H7 (cell line): ENCODE results near the gene NUCB1. TPM values are rescaled to one million over a fixed set of nuclear protein-coding genes. Genes with fewer than 3 reads are reported as not detected.

Experiments
- DNase-seq: peaks from one replicate; pipeline ENCODE4 v3.0.0; 2012
- H3K27me3 ChIP-seq: 2 replicates; pipeline ENCODE4 v1.6.0; 2011; ENCODE audit warnings: mild to moderate bottlenecking, low read length; ENCODE audit not compliant: control insufficient read depth, insufficient read depth
- H3K36me3 ChIP-seq: replicated peaks from 2 replicates; pipeline ENCODE4 v1.5.1; 2011; ENCODE audit warnings: low read length; ENCODE audit not compliant: control insufficient read depth, insufficient read depth
- H3K4me3 ChIP-seq: 2 replicates; pipeline ENCODE4 v1.5.1; 2011; ENCODE audit warnings: low read depth, mild to moderate bottlenecking, control low read depth, low read length, moderate library complexity; ENCODE audit not compliant: insufficient read depth
- total RNA-seq: library from RNA; depleted of rRNA; stranded (reverse); fragments of >200 nt; shearing (Covaris generic); gene quantifications from 2 replicates; pipeline ENCODE4 v1.2.3, GENCODE V29; 2014

NUCB1 gene
- total RNA-seq, 1 experiment from 2014 or later: 203 TPM

DNA sequence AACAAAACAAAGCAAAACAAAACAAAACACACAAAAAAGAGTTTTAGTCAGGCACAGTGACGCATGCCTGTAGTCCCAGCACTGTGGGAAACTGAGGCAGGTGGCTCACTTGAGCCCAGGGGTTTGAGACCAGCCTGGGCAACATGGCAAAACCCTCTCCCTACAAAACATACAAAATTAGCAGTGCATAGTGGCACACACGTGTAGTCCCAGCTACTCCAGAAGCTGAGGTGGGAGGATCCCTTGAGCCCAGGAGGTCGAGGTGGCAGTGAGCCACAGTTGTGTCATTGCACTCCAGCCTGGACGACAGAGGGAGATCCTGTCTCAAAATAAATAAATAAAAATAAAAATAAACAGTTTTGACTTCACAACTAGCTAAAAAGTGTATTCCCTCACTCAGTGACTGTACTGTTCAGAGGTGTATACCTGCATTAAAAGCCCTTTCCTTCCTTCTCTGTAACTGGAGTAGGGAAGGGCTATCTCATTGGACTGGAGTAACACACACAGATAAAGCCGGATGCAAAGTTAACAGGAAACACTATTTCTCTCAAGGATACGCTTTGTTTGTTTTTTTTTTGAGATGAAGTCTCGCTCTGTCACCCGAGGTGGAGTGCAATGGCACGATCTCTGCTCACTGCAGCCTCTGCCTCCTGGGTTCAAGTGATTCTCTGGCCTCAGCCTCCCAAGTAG is 50.9 kb downstream of the NUCB1 start:
- H3K4me3 ChIP-seq: no peak overlapping the region

DNA sequence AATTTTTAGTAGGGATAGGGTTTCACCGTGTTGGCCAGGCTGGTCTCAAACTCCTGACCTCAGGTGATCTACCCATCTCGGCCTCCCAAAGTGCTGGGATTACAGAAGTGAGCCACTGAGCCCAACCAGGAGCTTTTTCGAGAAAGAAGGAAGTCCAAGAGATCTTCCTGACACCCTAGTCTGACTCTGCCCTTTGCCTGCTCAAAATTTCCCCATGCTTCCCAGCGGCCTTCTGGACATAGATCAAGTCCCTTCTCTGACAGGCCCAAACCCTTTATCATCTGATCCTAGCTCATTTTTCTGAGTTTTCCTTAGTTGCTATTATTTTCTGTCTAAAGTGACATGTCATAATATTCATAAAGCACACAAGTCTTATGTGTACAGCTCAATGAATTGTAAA is 53.0 kb downstream of the NUCB1 start:
- H3K4me3 ChIP-seq: no peak overlapping the region
- DNase-seq: no peak
- H3K36me3 ChIP-seq: peaks cover 18% of the 10 kb centered on the region
- H3K27me3 ChIP-seq: no peaks in the 10 kb centered on the region

More for the DNA sequence above, 50.9 kb downstream of the NUCB1 start:
- Histone ChIP-seq H3K27me3 (no peaks in the 10 kb centered on the region), H3K36me3 (peaks cover 4% of the 10 kb centered on the region)
- DNase-seq: no peak

DNA sequence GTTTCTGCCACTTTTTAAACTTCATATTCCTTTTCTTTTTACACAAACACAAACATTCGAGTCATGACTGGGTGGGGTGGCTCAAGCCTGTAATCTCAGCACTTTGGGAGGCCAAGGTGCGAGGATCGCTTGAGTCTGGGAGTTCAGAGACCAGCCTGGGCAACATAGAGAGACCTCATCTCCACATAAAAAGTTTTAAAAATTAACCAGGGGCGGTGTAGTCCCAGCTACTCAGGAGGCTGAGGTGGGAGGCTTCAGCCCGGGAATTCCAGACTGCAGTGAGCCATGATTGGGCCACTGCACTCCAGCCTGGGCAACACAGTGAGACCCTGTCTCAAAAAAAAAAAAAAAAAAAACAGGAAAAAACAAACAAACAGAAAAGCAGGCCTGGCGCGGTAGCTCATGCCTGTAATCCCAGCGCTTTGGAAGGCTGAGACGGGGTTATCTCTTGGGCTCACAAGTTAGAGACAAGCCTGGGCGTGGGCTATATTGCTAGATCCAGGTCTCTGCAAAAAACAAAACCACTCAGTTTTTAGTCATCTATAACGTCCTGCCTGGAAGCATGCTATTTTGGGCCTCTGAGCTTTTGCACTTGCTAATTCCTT is 54.0 kb downstream of the NUCB1 start:
- Histone ChIP-seq H3K36me3 (peaks cover 19% of the 10 kb centered on the region), H3K4me3 (peak overlapping the region; percentile 42), H3K27me3 (no peaks in the 10 kb centered on the region)
- DNase-seq: no peak

DNA sequence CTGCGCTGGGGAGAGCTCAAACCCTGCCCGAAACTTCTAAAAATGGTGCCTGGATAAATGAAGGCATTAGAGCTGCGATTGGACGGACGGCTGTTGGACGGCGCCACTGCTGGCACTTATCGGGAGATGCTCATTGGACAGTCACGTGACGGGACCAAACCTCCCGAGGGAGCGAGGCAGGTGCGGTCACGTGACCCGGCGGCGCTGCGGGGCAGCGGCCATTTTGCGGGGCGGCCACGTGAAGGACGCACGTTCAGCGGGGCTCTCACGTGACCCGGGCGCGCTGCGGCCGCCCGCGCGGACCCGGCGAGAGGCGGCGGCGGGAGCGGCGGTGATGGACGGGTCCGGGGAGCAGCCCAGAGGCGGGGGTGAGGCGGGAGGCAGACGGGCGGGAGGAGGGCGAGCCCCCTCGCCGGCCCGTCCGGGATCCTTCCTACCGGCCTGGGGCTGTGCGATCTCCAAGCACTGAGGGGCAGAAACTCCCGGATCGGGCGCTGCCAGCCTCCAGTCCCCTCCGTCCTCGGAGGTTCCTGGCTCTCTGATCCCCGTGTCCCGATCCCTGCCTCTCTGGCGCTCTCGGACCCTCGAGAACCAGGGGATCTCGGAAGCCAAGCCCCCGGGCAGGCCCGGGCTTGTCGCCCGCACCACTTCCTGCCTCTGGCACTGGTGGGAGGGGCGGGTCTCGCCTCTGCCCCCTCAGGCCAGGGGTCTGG is 54.6 kb downstream of the NUCB1 start, which contains the start of gene BAX:
BAX (plus strand) TSS at position 281 of the 713 bp plus-strand sequence; CDS start at position 335, 54 bp downstream.
- DNase-seq: peak; percentile 99
- peak within 1 kb of the TSS; percentile 96 for H3K4me3 ChIP-seq
- no peaks in the 10 kb centered on the region for H3K27me3 ChIP-seq
- H3K36me3 ChIP-seq: peaks cover 19% of the 10 kb centered on the region

DNA sequence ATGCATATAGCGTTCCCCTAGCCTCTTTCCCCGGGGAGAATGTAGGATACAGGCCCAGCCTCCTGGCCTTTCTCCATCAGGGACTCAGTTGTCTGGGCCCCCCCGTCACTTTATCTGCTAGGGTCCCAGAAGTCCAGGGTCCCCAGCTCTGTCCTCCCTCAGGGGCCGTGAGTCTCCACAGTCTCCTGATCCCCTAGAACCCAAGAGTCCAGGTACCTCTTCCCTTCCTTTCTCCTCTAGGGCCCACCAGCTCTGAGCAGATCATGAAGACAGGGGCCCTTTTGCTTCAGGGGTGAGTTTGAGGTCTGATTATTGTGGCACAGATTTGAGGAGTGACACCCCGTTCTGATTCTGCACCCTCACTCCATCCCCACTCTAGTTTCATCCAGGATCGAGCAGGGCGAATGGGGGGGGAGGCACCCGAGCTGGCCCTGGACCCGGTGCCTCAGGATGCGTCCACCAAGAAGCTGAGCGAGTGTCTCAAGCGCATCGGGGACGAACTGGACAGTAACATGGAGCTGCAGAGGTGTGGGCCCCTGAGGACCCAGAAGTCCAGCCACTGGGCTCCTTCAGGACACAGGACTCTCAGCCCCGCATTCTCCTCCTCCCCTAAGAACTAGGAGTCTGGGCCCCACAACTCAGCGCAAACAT is 55.3 kb downstream of the NUCB1 start:
- no peaks in the 10 kb centered on the region for H3K27me3 ChIP-seq

DNA sequence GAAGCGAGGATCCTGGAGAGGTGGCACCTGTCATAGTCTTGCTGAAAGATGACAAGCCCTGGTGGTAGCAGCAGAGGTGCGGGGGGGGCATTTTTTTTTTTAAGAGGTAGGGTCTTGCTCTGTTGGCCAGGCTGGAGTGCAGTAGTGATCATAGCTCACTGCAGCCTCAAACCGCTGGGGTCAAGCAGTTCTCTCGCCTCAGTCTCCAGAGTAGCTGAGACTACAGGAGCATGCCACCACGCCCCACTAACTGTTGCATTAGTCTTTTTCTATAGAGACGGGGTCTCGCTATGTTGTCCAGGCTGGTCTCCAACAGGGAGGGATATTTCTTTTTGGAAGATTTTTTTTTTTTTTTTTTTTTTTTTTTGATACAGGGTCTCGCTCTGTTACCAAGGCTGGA is 57.9 kb downstream of the NUCB1 start:
- no peak for DNase-seq
- no peaks in the 10 kb centered on the region for H3K27me3 ChIP-seq
- no peak overlapping the region for H3K4me3 ChIP-seq
- peaks cover 25% of the 10 kb centered on the region for H3K36me3 ChIP-seq

More for the DNA sequence above, 55.3 kb downstream of the NUCB1 start:
- peak; percentile 40 for DNase-seq
- peaks cover 19% of the 10 kb centered on the region for H3K36me3 ChIP-seq
- H3K4me3 ChIP-seq: peak overlapping the region; percentile 96

DNA sequence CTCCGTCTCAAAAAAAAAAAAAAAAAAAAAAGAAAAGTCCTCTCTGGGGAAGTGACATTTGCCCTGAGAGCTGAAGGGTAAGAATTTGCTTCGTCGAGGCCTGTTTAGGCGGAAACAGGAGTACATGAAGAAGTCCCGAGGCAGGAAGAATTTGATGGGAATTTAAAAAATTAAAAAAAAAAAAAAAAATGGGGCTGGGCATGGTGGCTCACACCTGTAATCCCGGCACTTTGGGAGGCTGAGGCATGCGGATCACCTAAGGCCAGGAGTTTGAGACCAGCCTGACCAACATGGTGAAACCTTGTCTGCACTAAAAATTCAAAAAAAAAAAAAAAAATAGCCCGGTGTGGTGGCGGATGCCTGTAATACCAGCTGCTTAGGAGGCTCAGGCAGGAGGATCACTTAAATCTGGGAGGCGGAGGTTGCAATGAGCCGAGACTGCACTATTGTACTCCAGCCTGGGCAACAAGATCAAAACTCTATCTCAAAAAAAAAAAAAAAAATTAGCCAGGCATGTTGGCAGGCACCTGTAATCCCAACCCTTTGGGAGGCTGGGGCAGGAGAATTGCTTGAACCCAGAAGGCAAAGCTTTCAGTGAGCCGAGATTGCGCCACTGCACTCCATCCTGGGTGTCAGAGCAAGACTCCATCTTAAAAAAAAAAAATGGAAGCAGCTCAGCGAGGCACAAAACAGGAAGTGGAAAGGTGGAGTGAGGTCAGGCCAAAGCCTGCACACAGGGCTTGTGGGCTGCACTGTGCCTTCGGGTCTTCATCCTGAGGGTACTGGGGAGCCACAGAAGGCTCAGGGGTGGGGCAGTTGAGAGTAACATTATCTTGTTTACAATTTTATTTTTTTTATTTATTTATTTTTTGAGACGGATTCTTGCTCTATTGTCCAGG is 59.5 kb downstream of the NUCB1 start:
- Histone ChIP-seq H3K27me3 (no peaks in the 10 kb centered on the region), H3K36me3 (peaks cover 25% of the 10 kb centered on the region), H3K4me3 (no peak overlapping the region)
- DNase-seq: no peak

DNA sequence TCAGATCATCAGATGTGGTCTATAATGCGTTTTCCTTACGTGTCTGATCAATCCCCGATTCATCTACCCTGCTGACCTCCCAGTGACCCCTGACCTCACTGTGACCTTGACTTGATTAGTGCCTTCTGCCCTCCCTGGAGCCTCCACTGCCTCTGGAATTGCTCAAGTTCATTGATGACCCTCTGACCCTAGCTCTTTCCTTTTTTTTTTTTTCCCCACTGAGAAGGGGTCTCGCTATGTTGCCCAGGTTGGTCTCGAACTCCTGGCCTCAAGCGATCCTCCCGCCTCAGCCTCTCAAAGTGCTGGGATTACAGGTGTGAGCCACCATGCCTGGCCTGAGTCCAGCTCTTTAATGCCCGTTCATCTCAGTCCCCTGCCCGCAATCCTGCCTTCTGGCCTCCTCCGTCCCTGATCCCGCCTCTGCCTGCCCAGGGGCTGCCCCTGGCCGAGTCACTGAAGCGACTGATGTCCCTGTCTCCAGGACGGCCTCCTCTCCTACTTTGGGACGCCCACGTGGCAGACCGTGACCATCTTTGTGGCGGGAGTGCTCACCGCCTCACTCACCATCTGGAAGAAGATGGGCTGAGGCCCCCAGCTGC is 61.0 kb downstream of the NUCB1 start:
- Histone ChIP-seq H3K36me3 (peaks cover 23% of the 10 kb centered on the region), H3K4me3 (no peak overlapping the region), H3K27me3 (no peaks in the 10 kb centered on the region)
- DNase-seq: peak; percentile 44

DNA sequence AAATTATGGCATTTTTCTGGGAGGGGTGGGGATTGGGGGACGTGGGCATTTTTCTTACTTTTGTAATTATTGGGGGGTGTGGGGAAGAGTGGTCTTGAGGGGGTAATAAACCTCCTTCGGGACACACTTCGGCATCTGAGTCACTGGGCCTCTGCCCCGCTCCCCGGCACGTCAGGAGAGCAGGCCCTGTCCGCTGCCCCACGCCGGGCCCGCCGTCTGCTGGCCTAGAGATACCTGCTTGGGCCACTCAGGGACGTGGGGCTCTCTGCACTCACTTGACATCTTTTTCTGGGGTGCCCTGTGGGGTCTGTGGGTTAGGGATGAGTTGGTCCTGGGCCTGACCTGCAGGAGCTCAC is 61.5 kb downstream of the NUCB1 start:
- DNase-seq: peak; percentile 58
- peaks cover 25% of the 10 kb centered on the region for H3K36me3 ChIP-seq
- no peaks in the 10 kb centered on the region for H3K27me3 ChIP-seq
- no peak overlapping the region for H3K4me3 ChIP-seq

DNA sequence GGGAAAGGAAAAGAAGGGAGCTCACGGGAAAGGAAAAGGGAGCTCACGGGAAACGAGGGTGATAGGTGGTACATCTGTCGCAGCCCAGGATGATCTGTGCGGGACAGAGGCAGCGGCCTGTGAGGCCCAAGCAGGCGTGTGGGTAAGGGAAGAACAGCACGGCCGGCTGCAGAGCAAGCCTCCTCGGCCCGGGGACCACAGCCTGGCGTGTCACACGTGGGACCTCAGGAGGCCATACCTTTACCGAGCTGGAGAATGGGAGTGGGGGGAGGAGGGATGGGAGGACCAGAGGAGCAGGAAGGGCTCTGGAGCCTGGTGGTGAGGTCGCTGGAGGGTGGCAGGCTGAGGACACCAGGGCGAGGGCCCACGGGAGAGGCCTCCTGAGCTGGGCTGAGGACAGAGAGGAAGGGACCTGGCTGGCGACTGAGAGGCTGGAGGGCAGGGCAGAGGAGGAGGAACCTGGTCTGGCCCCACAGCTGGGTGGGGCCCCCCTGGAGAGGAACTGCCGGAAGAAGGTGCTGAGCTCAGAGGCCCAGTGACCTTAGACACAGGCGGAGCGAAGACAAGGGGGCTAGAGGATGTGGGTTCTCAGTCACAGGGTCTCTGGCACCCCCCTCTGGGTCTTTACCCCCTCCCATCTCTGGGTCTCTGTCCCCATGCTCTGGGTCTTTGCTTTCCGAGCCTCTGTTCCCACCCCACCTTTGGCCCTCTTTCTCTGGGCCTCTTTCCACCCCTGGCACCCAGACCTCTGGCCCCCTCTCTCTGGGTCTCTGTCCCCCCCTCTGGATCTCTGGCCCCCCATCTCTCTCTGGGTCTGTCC is 62.1 kb downstream of the NUCB1 start:
- H3K27me3 ChIP-seq: no peaks in the 10 kb centered on the region
- no peak overlapping the region for H3K4me3 ChIP-seq
- peaks cover 25% of the 10 kb centered on the region for H3K36me3 ChIP-seq
- DNase-seq: peak; percentile 68

DNA sequence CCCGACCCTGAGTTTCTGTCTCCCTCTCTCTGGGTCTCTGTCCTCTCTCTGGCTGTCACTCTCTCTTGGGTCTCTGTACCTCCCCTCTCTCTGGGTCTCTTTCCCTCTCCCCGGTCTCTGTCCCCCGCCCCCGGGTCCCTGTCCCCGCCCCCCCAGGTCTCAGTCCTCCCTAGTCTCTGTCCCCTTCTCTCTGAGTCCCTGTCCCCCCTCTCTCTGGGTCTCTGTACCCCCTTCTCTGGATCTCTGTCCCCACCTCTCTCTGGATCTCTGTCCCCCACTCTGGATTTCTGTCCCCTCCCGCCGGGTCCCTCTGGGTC is 62.7 kb downstream of the NUCB1 start:
- Histone ChIP-seq H3K36me3 (peaks cover 23% of the 10 kb centered on the region), H3K27me3 (no peaks in the 10 kb centered on the region), H3K4me3 (no peak overlapping the region)
- peak; percentile 65 for DNase-seq

DNA sequence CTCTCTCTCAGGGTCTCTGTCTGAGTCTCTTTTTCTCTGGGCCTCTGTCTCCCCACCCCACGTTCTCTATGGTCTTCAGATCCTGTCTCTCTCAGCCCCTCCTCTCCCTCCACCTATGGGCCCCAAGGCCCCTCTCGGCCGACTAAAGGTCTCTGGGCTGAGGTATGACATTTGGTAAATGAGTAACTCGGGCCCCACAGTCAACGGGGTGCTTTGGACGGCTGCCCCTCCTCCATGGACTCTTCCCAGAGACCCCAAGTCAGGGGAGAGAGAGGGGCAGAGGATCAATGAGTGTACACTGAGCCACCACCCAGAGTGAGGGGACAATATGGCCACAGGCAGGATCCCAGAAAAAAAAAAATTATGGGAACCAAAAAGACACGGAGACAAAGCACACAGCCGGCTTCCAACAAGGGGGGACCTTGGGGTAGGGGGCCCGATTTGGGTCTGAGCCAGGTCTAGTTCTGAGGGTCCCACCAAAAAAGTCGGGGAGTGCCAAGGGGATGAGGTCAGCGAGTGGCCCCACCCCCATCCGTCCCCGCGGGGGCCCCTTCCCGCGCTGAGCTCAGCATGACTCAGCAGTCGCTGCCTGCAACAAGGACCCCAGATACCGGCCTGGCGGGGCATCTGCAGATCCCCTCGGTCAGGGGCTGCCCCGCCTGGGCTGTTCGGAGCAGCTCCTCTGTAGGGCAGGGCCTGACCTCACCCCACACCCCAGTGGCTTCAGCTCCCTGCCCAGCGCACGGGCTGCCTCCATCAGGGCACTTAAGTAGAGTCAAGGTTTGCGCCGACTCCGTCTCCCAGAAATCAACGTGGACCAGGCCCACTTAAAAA is 63.5 kb downstream of the NUCB1 start:
- DNase-seq: peak; percentile 94
- Histone ChIP-seq H3K4me3 (peak overlapping the region; percentile 47), H3K27me3 (no peaks in the 10 kb centered on the region), H3K36me3 (peaks cover 20% of the 10 kb centered on the region)
